Measurements from ENCODE around the gene KANSL3.

- TF ChIP-seq POLR2A (IDR thresholded peaks at IDR 0.05), result no peak
- TF ChIP-seq, protein P1, sequence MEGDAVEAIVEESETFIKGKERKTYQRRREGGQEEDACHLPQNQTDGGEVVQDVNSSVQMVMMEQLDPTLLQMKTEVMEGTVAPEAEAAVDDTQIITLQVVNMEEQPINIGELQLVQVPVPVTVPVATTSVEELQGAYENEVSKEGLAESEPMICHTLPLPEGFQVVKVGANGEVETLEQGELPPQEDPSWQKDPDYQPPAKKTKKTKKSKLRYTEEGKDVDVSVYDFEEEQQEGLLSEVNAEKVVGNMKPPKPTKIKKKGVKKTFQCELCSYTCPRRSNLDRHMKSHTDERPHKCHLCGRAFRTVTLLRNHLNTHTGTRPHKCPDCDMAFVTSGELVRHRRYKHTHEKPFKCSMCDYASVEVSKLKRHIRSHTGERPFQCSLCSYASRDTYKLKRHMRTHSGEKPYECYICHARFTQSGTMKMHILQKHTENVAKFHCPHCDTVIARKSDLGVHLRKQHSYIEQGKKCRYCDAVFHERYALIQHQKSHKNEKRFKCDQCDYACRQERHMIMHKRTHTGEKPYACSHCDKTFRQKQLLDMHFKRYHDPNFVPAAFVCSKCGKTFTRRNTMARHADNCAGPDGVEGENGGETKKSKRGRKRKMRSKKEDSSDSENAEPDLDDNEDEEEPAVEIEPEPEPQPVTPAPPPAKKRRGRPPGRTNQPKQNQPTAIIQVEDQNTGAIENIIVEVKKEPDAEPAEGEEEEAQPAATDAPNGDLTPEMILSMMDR (IDR thresholded peaks at IDR 0.05), result no peak
Measured at GRCh38 chr2:96546797-96547196, 91.3 kb downstream of the KANSL3 start.
